Transverse colon (tissue), 4 donors: ENCODE measurements around the gene CNPPD1. TPM values are rescaled to one million over a fixed set of nuclear protein-coding genes. Genes with fewer than 3 reads are reported as not detected.

ENCODE experiments used
- DNase-seq: peaks from one replicate; pipeline ENCODE4 v3.0.0-alpha.2; 2019
- H3K27ac ChIP-seq, 4 donors: fragments of 200-600 bp; sonication (generic); 2 replicates each; pipeline ENCODE4 v1.5.1; 2016 to 2018; ENCODE audit warnings: inconsistent platforms in 4 of 4
- H3K27me3 ChIP-seq: fragments of 200-600 bp; sonication (generic); 2 replicates; pipeline ENCODE4 v1.5.1; 2017; ENCODE audit warnings: inconsistent platforms
- H3K36me3 ChIP-seq, 4 donors: fragments of 200-600 bp; sonication (generic); 2 replicates each; pipeline ENCODE4 v1.5.1; 2017 to 2019; ENCODE audit warnings: inconsistent platforms in 4 of 4
- H3K4me1 ChIP-seq, 4 donors: fragments of 200-600 bp; sonication (generic); 2 replicates each; pipeline ENCODE4 v1.5.1; 2017 to 2020; ENCODE audit warnings: inconsistent platforms in 4 of 4
- H3K4me3 ChIP-seq, 4 donors: fragments of 200-600 bp; sonication (generic); 1 replicate in 1 of 4; 2 replicates in 3 of 4; pipeline versions ENCODE4 v1.5.1 to v1.6.1; 2017 to 2019; ENCODE audit warnings: inconsistent platforms in 4 of 4
- H3K9me3 ChIP-seq, 2 donors: fragments of 200-600 bp; sonication (generic); 2 replicates each; pipeline ENCODE4 v1.5.1; 2017 to 2019; ENCODE audit warnings: inconsistent platforms in 2 of 2
- EP300 ChIP-seq: sonication (generic); formaldehyde crosslinking; IDR thresholded peaks from one replicate; pipeline ENCODE4 v1.6.1; 2017; ENCODE audit warnings: antibody characterized with exemption, low read depth
- POLR2A ChIP-seq: fragments of 450-650 bp; IDR thresholded peaks from one replicate; pipeline ENCODE4 v1.6.1; 2016; ENCODE audit warnings: antibody characterized with exemption, mild to moderate bottlenecking, moderate library complexity
- POLR2AphosphoS5 ChIP-seq, 3 donors: sonication (generic); formaldehyde crosslinking; IDR thresholded peaks; one replicate each; pipeline ENCODE4 v1.6.1; 2016; ENCODE audit warnings: antibody characterized with exemption in 3 of 3
- WGBS, 2 donors: methylation state at CpG; one replicate each; pipeline ENCODE4 v1.1.5; 2018; ENCODE audit warnings: low coverage in 1 of 2; 5-methylcytosine and 5-hydroxymethylcytosine counted together
- in situ Hi-C, 4 donors: fragments of 200-750 bp; cut with MboI; loops; one replicate each; pipeline versions ENCODE4 v1.15.0 to v1.15.1; 2017; ENCODE audit warnings: low sequenced_read_pairs in 3 of 4, low pct_ligation_motif_present in 1 of 4, low pct_unique_long_range_greater_than_20kb in 1 of 4
- intact Hi-C: fragments of 100-400 bp; cut with DNase I; formaldehyde crosslinking; loops from one replicate; pipeline ENCODE4 v1.15.1; 2023; ENCODE audit warnings: low total_unique reads
- total RNA-seq, 4 donors: library from RNA; depleted of rRNA; stranded (reverse); fragments of >200 nt; gene quantifications; one replicate each; pipeline ENCODE4 v1.1.0, GENCODE V29; 2016
- TF ChIP-seq, protein P1 (sequence below), 5 experiments: fragments of 200-600 bp in 3 of 5; fragments of 450-650 bp in 2 of 5; sonication (generic) in 3 of 5; IDR thresholded peaks; 1 replicate in 2 of 5; 2 replicates in 3 of 5; pipeline ENCODE4 v1.5.1; 2016 to 2017; ENCODE audit warnings: antibody characterized with exemption in 5 of 5, inconsistent platforms in 3 of 5, mild to moderate bottlenecking in 2 of 5, moderate library complexity in 1 of 5

Gene CNPPD1
- total RNA-seq, 4 donors from 2014 or later, result 50.4 to 114 (median 106) TPM

DNA sequence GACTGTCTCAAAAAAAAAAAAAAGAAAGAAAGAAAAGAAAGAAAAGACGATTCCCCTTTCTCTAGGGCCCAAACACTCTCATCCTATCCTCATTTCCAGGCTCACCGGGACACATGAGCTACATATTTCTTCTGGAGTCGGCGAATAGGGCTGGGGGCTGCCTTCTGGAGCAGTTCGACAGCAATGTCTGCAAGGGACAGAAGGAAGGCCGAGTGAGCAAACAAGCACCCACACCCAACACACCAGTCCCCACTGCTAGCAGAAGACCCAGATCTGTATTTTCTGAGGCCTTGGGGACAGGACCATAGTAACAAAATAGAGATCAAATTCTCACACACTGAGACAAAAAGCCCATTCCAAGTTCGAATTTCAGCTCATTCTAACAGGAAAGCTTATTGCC is 1.2 kb downstream of the CNPPD1 start:
- Histone ChIP-seq H3K4me1 (peaks cover 14 to 47% (median 27%) of the 10 kb centered on the region in 4 donors), H3K27ac (peak overlapping the region; percentile 93 to 100 (median 96)), H3K27me3 (no peaks in the 10 kb centered on the region), H3K4me3 (peak overlapping the region in 2 of 4 donors; percentile 57 to 87), H3K36me3 (peaks cover 0 to 25% (median 11%) of the 10 kb centered on the region in 4 donors), H3K9me3 (no peaks in the 10 kb centered on the region)
- TF ChIP-seq, protein P1, sequence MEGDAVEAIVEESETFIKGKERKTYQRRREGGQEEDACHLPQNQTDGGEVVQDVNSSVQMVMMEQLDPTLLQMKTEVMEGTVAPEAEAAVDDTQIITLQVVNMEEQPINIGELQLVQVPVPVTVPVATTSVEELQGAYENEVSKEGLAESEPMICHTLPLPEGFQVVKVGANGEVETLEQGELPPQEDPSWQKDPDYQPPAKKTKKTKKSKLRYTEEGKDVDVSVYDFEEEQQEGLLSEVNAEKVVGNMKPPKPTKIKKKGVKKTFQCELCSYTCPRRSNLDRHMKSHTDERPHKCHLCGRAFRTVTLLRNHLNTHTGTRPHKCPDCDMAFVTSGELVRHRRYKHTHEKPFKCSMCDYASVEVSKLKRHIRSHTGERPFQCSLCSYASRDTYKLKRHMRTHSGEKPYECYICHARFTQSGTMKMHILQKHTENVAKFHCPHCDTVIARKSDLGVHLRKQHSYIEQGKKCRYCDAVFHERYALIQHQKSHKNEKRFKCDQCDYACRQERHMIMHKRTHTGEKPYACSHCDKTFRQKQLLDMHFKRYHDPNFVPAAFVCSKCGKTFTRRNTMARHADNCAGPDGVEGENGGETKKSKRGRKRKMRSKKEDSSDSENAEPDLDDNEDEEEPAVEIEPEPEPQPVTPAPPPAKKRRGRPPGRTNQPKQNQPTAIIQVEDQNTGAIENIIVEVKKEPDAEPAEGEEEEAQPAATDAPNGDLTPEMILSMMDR (IDR thresholded peaks at IDR 0.05), result no peak
- TF ChIP-seq EP300 (no peak), POLR2A (no peak)
- 68 to 73% methylated on average over 4 to 7 of the region's 7 CpGs for WGBS, 2 donors
- in situ Hi-C loops (loop anchor here in 2 of 4 donors (10.0 kb wide), 1 partner anchor 119 kb away; no protein-coding TSS in a partner anchor), intact Hi-C loops (no loop called here)
- no peak for DNase-seq

DNA sequence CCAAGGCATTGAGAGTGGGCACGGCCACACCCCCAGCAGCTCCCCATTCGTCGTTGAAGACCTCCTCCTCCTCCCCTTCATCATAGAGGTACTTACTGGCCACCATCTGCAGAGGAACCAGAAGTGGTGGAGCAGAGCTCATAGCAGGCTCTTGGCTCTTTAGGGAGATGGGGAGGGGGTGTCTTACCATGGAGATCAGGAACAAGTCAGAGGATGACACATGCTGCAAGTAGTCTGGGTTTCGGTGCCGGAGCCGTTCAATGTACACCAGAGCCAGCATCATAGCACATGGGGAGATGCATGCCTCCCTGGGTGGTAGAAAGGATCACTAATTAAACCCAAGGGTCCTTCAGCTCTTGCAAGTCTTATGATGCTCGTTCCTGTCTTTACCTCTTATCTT is 1.9 kb downstream of the CNPPD1 start:
- intact Hi-C loops, result no loop called here
- DNase-seq, result no peak

DNA sequence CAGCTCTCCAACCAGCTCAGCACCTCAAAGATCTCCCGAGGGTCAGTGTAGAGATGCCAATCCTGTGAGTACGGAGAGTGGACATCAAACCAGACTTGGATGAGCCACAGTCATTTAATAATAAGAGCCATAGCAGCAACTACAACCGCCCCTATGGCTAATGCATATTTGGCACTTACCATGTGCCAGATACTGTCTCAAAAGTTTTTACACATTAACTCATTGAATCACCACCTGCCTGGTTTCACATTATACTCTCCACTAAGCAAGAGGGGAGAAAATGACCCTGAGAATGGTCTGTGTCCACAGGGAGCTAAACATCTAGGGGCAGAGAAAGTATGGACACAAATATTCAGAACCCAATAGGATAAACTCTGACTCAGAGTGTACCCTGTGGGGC is 2.6 kb downstream of the CNPPD1 start:
- WGBS, 2 donors, result 85% methylated on average over 3 of the region's 3 CpGs; no CpG with 5 or more reads in 1 of the 2 donors
- intact Hi-C loops, result no loop called here
- in situ Hi-C loops, result loop anchor here in 3 of 4 donors (5.0 to 25.0 kb wide), 3 partner anchors 33 to 121 kb away; partner anchors contain the start of genes DNAJB2 (in 1 of the 3) and ZFAND2B (in 1 of the 3)

More for the DNA sequence above, 1.9 kb downstream of the CNPPD1 start:
- no peak overlapping the region for H3K27ac ChIP-seq
- H3K4me1 ChIP-seq, result peaks cover 14 to 49% (median 25%) of the 10 kb centered on the region in 4 donors
- no peak overlapping the region for H3K4me3 ChIP-seq
- H3K27me3 ChIP-seq, result no peaks in the 10 kb centered on the region
- in situ Hi-C loops, result loop anchor here in 3 of 4 donors (5.0 to 25.0 kb wide), 3 partner anchors 32 to 120 kb away; partner anchors contain the start of genes DNAJB2 (in 1 of the 3) and ZFAND2B (in 1 of the 3)
- TF ChIP-seq EP300 (no peak), POLR2AphosphoS5 (IDR thresholded peaks at IDR 0.05) (no peak), POLR2A (no peak)
- TF ChIP-seq, protein P1 (IDR thresholded peaks at IDR 0.05), result no peak
- WGBS, 2 donors, result 83% methylated on average over 7 of the region's 7 CpGs; no CpG with 5 or more reads in 1 of the 2 donors
- peaks cover 0 to 25% (median 8%) of the 10 kb centered on the region in 4 donors for H3K36me3 ChIP-seq
- no peaks in the 10 kb centered on the region for H3K9me3 ChIP-seq

DNA sequence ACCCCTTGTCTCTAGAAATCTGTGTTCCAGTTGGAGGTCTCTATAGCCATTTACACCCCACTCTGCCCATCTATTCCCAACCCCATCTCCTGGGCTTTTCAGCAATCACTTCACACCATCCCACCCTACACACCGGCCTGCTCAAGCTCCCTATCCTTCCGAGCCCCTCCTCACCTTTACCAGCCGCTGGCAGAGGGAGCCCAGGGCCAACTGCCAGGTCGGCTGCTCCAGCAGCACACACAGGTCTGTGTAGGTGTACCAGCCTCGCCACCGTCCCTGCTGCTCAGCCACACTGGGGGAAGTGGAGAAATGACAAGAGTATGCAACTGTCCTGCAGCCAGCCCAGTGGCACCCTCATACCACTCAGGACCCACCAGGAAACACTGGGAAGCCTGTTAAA is 3.5 kb downstream of the CNPPD1 start:
- peaks cover 0 to 25% (median 7%) of the 10 kb centered on the region in 4 donors for H3K36me3 ChIP-seq
- intact Hi-C loops, result no loop called here
- H3K4me1 ChIP-seq, result peaks cover 5 to 36% (median 14%) of the 10 kb centered on the region in 4 donors
- no peak overlapping the region for H3K4me3 ChIP-seq
- no peak for DNase-seq
- H3K9me3 ChIP-seq, result no peaks in the 10 kb centered on the region
- no peak for TF ChIP-seq POLR2A
- no peak for TF ChIP-seq EP300
- TF ChIP-seq, protein P1 (IDR thresholded peaks at IDR 0.05), result no peak
- no peak for TF ChIP-seq POLR2AphosphoS5 (IDR thresholded peaks at IDR 0.05)
- H3K27me3 ChIP-seq, result no peaks in the 10 kb centered on the region
- H3K27ac ChIP-seq, result no peak overlapping the region
- in situ Hi-C loops, result loop anchor here in 3 of 4 donors (5.0 to 25.0 kb wide), 3 partner anchors 34 to 122 kb away; partner anchors contain the start of genes DNAJB2 (in 1 of the 3) and ZFAND2B (in 1 of the 3)
- WGBS, 2 donors, result 92% methylated on average over 6 of the region's 6 CpGs; no CpG with 5 or more reads in 1 of the 2 donors

More for the DNA sequence above, 2.6 kb downstream of the CNPPD1 start:
- Histone ChIP-seq H3K4me3 (no peak overlapping the region), H3K4me1 (peaks cover 10 to 42% (median 20%) of the 10 kb centered on the region in 4 donors), H3K27ac (no peak overlapping the region), H3K36me3 (peaks cover 0 to 25% (median 7%) of the 10 kb centered on the region in 4 donors), H3K27me3 (no peaks in the 10 kb centered on the region), H3K9me3 (no peaks in the 10 kb centered on the region)
- TF ChIP-seq EP300 (no peak), POLR2AphosphoS5 (IDR thresholded peaks at IDR 0.05) (no peak), POLR2A (no peak)
- TF ChIP-seq, protein P1 (IDR thresholded peaks at IDR 0.05), result no peak
- DNase-seq, result no peak
